GM12865 (cell line): ENCODE data around the gene UMPS.

Source experiments
- DNase-seq: peaks from one replicate; pipeline ENCODE4 v3.0.0; 2010; ENCODE audit warnings: low read depth
- H3K4me3 ChIP-seq: 2 replicates; pipeline ENCODE4 v1.5.1; 2011; ENCODE audit warnings: mild to moderate bottlenecking, low read depth, low read length, control low read depth
- CTCF ChIP-seq: IDR thresholded peaks from 2 replicates; pipeline ENCODE4 v1.5.1; 2011; ENCODE audit warnings: low read length, control low read depth, low read depth, inconsistent platforms; ENCODE audit not compliant: insufficient read depth; ENCODE audit errors: missing control alignments

The UMPS gene

DNA sequence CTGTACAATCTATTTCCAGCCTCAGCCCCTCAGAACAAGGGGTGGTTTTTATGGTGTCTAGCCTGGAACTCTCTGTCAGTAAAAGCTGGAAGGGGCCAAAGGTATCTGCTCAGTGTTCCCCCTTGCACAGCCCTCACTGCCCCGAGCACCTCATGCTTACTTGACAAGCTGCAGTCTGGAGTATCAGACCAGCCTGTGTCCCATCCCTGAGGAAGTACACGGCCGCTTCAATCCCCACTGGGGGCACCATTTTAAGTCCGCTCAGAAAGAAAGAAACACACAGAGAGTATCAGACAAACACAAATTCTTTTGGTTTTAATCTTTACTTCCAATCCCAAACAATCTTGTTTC lies 32.4 kb downstream of the UMPS start:
- no peak overlapping the region for H3K4me3 ChIP-seq
- TF ChIP-seq CTCF = no peak
- no peak for DNase-seq

- H3K4me3 ChIP-seq = no peak overlapping the region
- TF ChIP-seq CTCF = no peak
- DNase-seq = no peak
Observed at GRCh38 chr3:124763206-124763605, 33.0 kb downstream of the UMPS start.

DNA sequence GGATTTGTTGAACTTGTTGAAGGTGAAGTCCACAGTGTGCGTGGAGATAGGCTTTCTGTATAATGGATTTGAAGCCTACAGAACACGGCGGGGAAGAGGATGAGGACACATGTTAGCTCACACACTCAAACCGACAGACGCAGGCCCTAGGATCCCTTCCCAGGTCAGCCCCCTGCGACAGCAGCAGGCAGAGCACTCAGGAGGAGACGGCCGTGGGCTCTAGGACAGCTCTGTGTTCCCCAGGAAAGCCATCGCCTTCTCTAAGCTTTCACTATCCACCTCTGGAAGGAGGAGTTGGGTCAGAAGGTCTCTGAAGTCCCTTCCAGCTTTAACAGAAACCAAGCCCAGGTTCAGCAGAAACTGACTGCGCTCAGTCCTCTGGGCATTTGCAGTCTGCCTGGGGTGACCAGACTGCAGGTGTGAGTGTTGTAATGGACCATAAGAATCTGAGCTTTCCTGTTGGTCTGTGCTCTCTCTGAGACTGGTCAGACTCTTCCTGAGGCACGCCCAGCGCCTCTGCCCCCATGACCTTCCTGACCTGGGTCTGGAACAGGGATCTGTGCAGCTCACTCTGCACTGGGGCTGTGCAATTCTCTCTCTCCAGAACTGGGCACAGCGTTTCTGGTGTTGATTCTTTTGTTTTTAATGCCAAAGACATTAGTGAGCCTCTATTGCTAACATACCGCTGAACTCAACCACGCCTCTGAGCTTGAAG lies 33.5 kb downstream of the UMPS start:
- no peak for DNase-seq
- no peak for TF ChIP-seq CTCF
- no peak overlapping the region for H3K4me3 ChIP-seq

GRCh38 chr3:124764746-124765145 lies 34.5 kb downstream of the UMPS start:
- no peak for DNase-seq
- no peak overlapping the region for H3K4me3 ChIP-seq
- TF ChIP-seq CTCF = no peak

DNA sequence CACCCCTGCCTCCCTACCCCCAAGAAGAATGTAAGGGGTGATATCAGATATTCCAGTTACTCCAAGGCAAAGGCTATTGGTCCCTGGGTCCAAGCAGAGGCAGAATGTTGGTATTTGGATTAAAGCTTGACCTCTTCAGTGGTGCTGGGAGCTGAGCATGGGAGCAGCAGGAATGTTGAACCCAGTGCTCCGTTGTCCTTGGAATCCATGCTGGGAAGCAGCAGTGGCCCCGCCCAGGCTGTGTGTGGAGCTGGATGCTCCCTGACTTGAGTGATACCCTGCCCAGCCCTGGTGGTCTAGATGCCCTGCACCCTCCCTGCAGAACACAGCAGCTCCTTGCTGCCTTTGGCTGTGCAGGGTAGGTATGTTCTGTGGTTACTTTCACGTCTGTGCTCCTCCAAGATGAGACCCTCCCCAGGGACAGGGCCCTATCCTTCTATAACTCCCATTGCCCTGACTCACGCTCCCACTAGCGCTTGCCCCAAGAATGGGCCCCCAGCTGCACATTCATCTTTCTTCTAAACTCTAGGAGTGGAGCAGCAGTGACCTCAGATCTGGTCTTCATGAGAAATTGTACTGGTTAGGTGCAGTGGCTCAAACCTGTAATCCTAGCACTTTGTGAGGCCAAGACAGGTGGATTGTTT lies 35.1 kb downstream of the UMPS start:
- H3K4me3 ChIP-seq = no peak overlapping the region
- no peak for TF ChIP-seq CTCF
- no peak for DNase-seq

DNA sequence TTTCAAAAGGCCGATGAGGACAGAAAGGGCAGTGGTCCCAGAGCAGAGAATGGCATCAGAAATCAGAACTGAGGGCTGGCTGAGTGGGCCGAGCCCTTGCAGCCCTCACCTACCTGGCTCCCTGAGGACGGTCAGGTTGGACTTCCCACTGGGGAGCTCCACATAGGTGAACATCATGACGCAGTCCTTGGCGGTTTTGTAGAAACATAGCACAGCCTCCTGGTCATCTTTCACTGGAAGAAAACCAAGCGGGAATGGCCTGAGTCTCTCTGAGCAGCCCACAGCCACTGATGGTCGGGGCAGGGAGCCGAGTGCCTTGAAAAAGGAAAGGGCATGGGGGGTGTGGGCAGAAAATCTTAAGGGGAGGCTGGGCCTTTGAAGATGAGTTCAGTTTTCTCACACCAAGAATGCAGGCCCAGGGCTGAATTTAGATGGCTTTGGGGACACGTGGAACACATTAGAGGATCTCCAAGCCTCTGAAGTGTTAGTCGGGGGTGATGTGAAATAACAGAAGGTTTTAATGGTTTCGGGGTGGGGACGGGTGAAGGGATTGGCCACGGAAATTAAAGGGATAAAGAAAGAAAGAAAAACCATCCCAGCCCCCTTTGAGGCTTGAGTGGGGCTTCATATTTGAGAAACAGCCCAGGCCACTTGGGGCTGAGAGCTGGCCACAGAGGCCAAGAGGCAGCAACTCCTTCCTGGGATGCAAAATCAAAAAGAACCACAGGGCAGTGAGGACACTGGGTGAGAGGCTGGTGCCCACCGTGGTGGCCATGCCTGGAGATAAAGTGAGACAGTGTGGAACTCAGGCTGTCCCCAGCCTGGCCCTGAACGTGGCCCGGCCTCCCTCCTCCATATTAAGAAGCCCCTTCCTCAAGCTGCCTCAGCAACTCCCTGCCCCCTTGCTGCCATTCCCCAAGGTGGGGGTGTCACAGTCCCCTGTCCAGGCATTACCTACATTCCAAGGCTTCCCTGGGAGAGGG lies 36.2 kb downstream of the UMPS start:
- no peak for DNase-seq
- H3K4me3 ChIP-seq = no peak overlapping the region
- TF ChIP-seq CTCF = no peak
